Right atrium auricular region (tissue), 2 donors: ENCODE results near the gene ACOT13. TPM values are rescaled to one million over a fixed set of nuclear protein-coding genes. Genes with fewer than 3 reads are reported as not detected.

Experiments
- DNase-seq: peaks from one replicate; pipeline ENCODE4 v3.0.0-alpha.2; 2019; ENCODE audit warnings: low spot score
- H3K27ac ChIP-seq, 2 donors: fragments of 200-600 bp; sonication (generic); 1 replicate in 1 of 2; 2 replicates in 1 of 2; pipeline ENCODE4 v1.5.1; 2016 to 2019
- H3K27me3 ChIP-seq, 2 donors: fragments of 200-600 bp; sonication (generic); one replicate each; pipeline versions ENCODE4 v1.5.1 to v1.6.0; 2017 to 2019
- H3K36me3 ChIP-seq: fragments of 200-600 bp; sonication (generic); one replicate; pipeline ENCODE4 v1.5.1; 2016
- H3K4me1 ChIP-seq, 2 donors: fragments of 200-600 bp; sonication (generic); one replicate each; pipeline versions ENCODE4 v1.5.1 to v1.6.0; 2017 to 2019
- H3K4me3 ChIP-seq, 2 donors: fragments of 200-600 bp; sonication (generic); 1 replicate in 1 of 2; 2 replicates in 1 of 2; pipeline ENCODE4 v1.5.1; 2017 to 2019; ENCODE audit warnings: mild to moderate bottlenecking in 1 of 2, moderate library complexity in 1 of 2
- H3K9me3 ChIP-seq, 2 donors: fragments of 200-600 bp; sonication (generic); one replicate each; pipeline ENCODE4 v1.5.1; 2019
- CTCF ChIP-seq, 2 donors: fragments of 200-600 bp; sonication (generic); IDR thresholded peaks; one replicate each; pipeline ENCODE4 v1.5.1; 2019; ENCODE audit warnings: antibody characterized with exemption in 2 of 2
- total RNA-seq, 2 donors: library from RNA; depleted of rRNA; stranded (reverse); fragments of >200 nt; gene quantifications; one replicate each; pipeline ENCODE4 v1.1.0, GENCODE V29; 2016

The ACOT13 gene
- total RNA-seq, 2 donors from 2014 or later: 12.0 to 19.9 TPM

GRCh38 chr6:24683297-24684296 lies 16.7 kb downstream of the ACOT13 start:
- no peak overlapping the region for H3K4me3 ChIP-seq
- no peak for TF ChIP-seq CTCF (IDR thresholded peaks at IDR 0.05)
- H3K27ac ChIP-seq: no peak overlapping the region
- DNase-seq: no peak
- H3K9me3 ChIP-seq: no peaks in the 10 kb centered on the region
- H3K4me1 ChIP-seq: no peaks in the 10 kb centered on the region
- no peaks in the 10 kb centered on the region for H3K27me3 ChIP-seq
- H3K36me3 ChIP-seq: no peaks in the 10 kb centered on the region

- H3K27ac ChIP-seq: no peak overlapping the region
- no peaks in the 10 kb centered on the region for H3K27me3 ChIP-seq
- no peak for DNase-seq
- H3K4me3 ChIP-seq: no peak overlapping the region
- H3K9me3 ChIP-seq: no peaks in the 10 kb centered on the region
- no peak for TF ChIP-seq CTCF (IDR thresholded peaks at IDR 0.05)
- peaks cover 0 to 7% of the 10 kb centered on the region in 2 donors for H3K4me1 ChIP-seq
- no peaks in the 10 kb centered on the region for H3K36me3 ChIP-seq
Observed at GRCh38 chr6:24686408-24686807, 19.5 kb downstream of the ACOT13 start.

GRCh38 chr6:24686946-24687345 lies 20.1 kb downstream of the ACOT13 start:
- H3K9me3 ChIP-seq: no peaks in the 10 kb centered on the region
- peaks cover 0 to 12% of the 10 kb centered on the region in 2 donors for H3K4me1 ChIP-seq
- H3K27me3 ChIP-seq: no peaks in the 10 kb centered on the region
- no peak for TF ChIP-seq CTCF (IDR thresholded peaks at IDR 0.05)
- no peak for DNase-seq
- H3K27ac ChIP-seq: no peak overlapping the region
- H3K36me3 ChIP-seq: no peaks in the 10 kb centered on the region
- no peak overlapping the region for H3K4me3 ChIP-seq

GRCh38 chr6:24689964-24690363 lies 23.1 kb downstream of the ACOT13 start:
- TF ChIP-seq CTCF (IDR thresholded peaks at IDR 0.05): no peak

GRCh38 chr6:24690593-24690992 lies 23.7 kb downstream of the ACOT13 start:
- Histone ChIP-seq H3K4me3 (no peak overlapping the region), H3K9me3 (no peaks in the 10 kb centered on the region), H3K27me3 (no peaks in the 10 kb centered on the region), H3K4me1 (peaks cover 0 to 20% of the 10 kb centered on the region in 2 donors), H3K27ac (no peak overlapping the region), H3K36me3 (no peaks in the 10 kb centered on the region)
- no peak for TF ChIP-seq CTCF (IDR thresholded peaks at IDR 0.05)
- DNase-seq: no peak

More at GRCh38 chr6:24689964-24690363, 23.1 kb downstream of the ACOT13 start:
- no peak for DNase-seq
- H3K4me1 ChIP-seq: peaks cover 0 to 20% of the 10 kb centered on the region in 2 donors
- H3K36me3 ChIP-seq: no peaks in the 10 kb centered on the region
- no peak overlapping the region for H3K4me3 ChIP-seq
- H3K9me3 ChIP-seq: no peaks in the 10 kb centered on the region
- H3K27me3 ChIP-seq: no peaks in the 10 kb centered on the region
- H3K27ac ChIP-seq: no peak overlapping the region
